Type B pancreatic cell (in vitro differentiated cells): ENCODE data around the gene POLR1D. TPM values are rescaled to one million over a fixed set of nuclear protein-coding genes. Genes with fewer than 3 reads are reported as not detected.

Source experiments
- DNase-seq: peaks from one replicate; pipeline ENCODE4 v3.0.0; 2021; ENCODE audit warnings: mixed read lengths; ENCODE audit not compliant: unreplicated experiment; ENCODE audit errors: extremely low spot score
- H3K27ac Mint-ChIP-seq: 2 replicates; pipeline ENCODE4 v1.8.0; 2021; ENCODE audit warnings: mild to moderate bottlenecking, mixed read lengths
- H3K27me3 Mint-ChIP-seq: 2 replicates; pipeline ENCODE4 v1.8.0; 2021; ENCODE audit warnings: mixed read lengths
- H3K36me3 Mint-ChIP-seq: 2 replicates; pipeline ENCODE4 v1.8.0; 2021; ENCODE audit warnings: mixed read lengths
- H3K4me1 Mint-ChIP-seq: one replicate; pipeline ENCODE4 v1.8.0; 2021; ENCODE audit warnings: mixed read lengths; ENCODE audit not compliant: unreplicated experiment
- H3K4me3 Mint-ChIP-seq: 2 replicates; pipeline ENCODE4 v1.8.0; 2021; ENCODE audit warnings: mild to moderate bottlenecking, mixed read lengths
- H3K9me3 Mint-ChIP-seq: 2 replicates; pipeline ENCODE4 v1.8.0; 2021; ENCODE audit warnings: mixed read lengths
- total RNA-seq: library from RNA; stranded (reverse); gene quantifications from 2 replicates; pipeline ENCODE4 v1.2.1, GENCODE V29; 2021; ENCODE audit warnings: low replicate concordance
- TF ChIP-seq, protein P1 (sequence below): fragments of 200-600 bp; sonication (generic); conservative IDR thresholded peaks from 2 replicates; pipeline ENCODE4 v1.5.0; 2021; ENCODE audit warnings: antibody characterized with exemption, mild to moderate bottlenecking

The POLR1D gene
- total RNA-seq, 1 donor from 2014 or later = 118 TPM

GRCh38 chr13:27595055-27595811, 26.5 kb upstream of the POLR1D start:
- no peaks in the 10 kb centered on the region for H3K27me3 Mint-ChIP-seq
- no peak for DNase-seq
- no peaks in the 10 kb centered on the region for H3K9me3 Mint-ChIP-seq
- H3K27ac Mint-ChIP-seq = no peak overlapping the region
- H3K4me1 Mint-ChIP-seq = peaks cover 8% of the 10 kb centered on the region
- H3K36me3 Mint-ChIP-seq = no peaks in the 10 kb centered on the region
- no peak overlapping the region for H3K4me3 Mint-ChIP-seq
- TF ChIP-seq, protein P1, sequence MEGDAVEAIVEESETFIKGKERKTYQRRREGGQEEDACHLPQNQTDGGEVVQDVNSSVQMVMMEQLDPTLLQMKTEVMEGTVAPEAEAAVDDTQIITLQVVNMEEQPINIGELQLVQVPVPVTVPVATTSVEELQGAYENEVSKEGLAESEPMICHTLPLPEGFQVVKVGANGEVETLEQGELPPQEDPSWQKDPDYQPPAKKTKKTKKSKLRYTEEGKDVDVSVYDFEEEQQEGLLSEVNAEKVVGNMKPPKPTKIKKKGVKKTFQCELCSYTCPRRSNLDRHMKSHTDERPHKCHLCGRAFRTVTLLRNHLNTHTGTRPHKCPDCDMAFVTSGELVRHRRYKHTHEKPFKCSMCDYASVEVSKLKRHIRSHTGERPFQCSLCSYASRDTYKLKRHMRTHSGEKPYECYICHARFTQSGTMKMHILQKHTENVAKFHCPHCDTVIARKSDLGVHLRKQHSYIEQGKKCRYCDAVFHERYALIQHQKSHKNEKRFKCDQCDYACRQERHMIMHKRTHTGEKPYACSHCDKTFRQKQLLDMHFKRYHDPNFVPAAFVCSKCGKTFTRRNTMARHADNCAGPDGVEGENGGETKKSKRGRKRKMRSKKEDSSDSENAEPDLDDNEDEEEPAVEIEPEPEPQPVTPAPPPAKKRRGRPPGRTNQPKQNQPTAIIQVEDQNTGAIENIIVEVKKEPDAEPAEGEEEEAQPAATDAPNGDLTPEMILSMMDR = no peak

- Mint-ChIP-seq H3K9me3 (no peaks in the 10 kb centered on the region), H3K36me3 (no peaks in the 10 kb centered on the region), H3K27ac (no peak overlapping the region), H3K4me3 (no peak overlapping the region), H3K4me1 (peaks cover 12% of the 10 kb centered on the region), H3K27me3 (no peaks in the 10 kb centered on the region)
- TF ChIP-seq, protein P1 = no peak
- DNase-seq = no peak
Observed at GRCh38 chr13:27599096-27599495, 22.6 kb upstream of the POLR1D start.

DNA sequence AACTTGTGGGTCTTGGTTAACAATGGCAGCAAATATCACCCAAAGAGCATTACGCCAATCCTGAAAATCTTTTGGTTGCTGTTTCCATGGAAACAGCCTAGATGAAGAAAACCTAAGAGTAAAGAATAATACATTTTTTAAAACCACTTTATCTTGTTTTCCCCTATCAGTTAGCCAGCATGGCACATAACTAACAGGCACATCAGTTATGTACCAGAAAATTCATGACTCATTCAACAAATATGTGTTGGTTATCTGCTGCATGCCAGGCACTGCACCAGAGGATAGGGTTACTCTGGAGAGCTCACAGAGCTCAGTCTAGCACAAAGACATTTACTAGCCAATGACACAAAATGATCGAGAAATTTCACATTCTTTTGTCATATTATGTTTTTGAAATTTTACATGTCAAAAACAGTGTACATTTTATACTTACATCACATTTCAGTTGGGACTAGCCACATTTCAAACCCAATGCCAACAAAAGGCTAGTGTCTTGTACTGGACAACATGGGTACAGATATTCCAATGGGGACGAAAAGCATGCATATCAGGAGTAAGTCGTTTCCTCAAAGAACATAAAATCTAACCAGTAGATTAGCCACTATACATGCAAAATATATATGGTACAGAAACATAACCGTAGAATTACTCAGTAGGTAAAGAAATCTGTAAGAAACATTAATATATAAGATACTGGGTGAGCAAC, 21.7 kb upstream of the POLR1D start:
- H3K27ac Mint-ChIP-seq = peak overlapping the region; percentile 50
- TF ChIP-seq, protein P1 = no peak
- no peak overlapping the region for H3K4me3 Mint-ChIP-seq

DNA sequence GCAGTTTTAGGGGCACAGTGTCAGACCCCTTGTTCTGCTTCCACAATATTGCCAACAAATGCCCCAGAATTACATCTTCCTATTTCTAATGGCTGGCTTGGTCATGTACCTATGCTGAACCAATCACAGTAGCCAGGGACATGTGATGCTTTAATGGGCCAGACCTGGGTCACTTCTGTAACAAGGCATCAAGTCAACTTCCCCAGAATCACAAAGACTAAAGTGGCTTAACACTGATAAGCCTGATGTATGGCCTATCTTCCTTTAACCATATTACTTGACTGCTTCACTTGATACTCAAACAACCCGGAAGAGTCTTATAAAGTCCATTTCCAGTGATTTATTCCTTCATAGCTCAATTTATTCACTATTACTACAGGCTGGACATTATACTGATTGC, 21.0 kb upstream of the POLR1D start:
- Mint-ChIP-seq H3K4me3 (no peak overlapping the region), H3K27ac (no peak overlapping the region), H3K9me3 (no peaks in the 10 kb centered on the region), H3K36me3 (no peaks in the 10 kb centered on the region), H3K27me3 (no peaks in the 10 kb centered on the region), H3K4me1 (peaks cover 12% of the 10 kb centered on the region)
- TF ChIP-seq, protein P1 = no peak
- DNase-seq = no peak

More for the DNA sequence above, 21.7 kb upstream of the POLR1D start:
- DNase-seq = no peak
- no peaks in the 10 kb centered on the region for H3K27me3 Mint-ChIP-seq
- no peaks in the 10 kb centered on the region for H3K36me3 Mint-ChIP-seq
- peaks cover 12% of the 10 kb centered on the region for H3K4me1 Mint-ChIP-seq
- H3K9me3 Mint-ChIP-seq = no peaks in the 10 kb centered on the region

GRCh38 chr13:27601208-27601607, 20.5 kb upstream of the POLR1D start:
- H3K27ac Mint-ChIP-seq = no peak overlapping the region

More at GRCh38 chr13:27601208-27601607, 20.5 kb upstream of the POLR1D start:
- Mint-ChIP-seq H3K4me1 (peaks cover 12% of the 10 kb centered on the region), H3K9me3 (no peaks in the 10 kb centered on the region), H3K27me3 (no peaks in the 10 kb centered on the region), H3K36me3 (no peaks in the 10 kb centered on the region), H3K4me3 (no peak overlapping the region)
- TF ChIP-seq, protein P1 = no peak
- DNase-seq = no peak
